HCT116 (cell line): Measurements from ENCODE around the gene BMPER. TPM values are rescaled to one million over a fixed set of nuclear protein-coding genes. Genes with fewer than 3 reads are reported as not detected.

Source experiments
- ATAC-seq: fragments of 200-7000 bp; cut with Tn5 transposase; 2 replicates; pipeline ENCODE4 v1.9.1; 2020; ENCODE audit warnings: mild to moderate bottlenecking, moderate library complexity
- BruUV-seq: library from RNA; stranded (reverse); fragments of 400-500 nt; replicated peaks from 2 replicates; lab custom pipeline; 2021; lab: Mats Ljungman, UMichigan
- CTCF ChIA-PET: fragments of 300-600 bp; sonication (Branson Sonifier 250); formaldehyde crosslinking; loops from one replicate; lab custom pipeline; 2021; ENCODE audit warnings: antibody characterized with exemption; lab: Charles Lee
- POLR2A ChIA-PET: fragments of 300-600, 350-600 bp; sonication (Branson Sonifier 250); formaldehyde crosslinking; loops from one replicate; lab custom pipeline; 2021; ENCODE audit warnings: antibody characterized with exemption; lab: Charles Lee
- RAD21 ChIA-PET, 2 experiments: fragments of 300-600 bp; sonication (Branson Sonifier 250); formaldehyde crosslinking; loops; one replicate each; lab custom pipeline; 2023; ENCODE audit warnings: low total read pairs in 2 of 2; ENCODE audit not compliant: uncharacterized antibody in 2 of 2, unreplicated experiment in 2 of 2, low non-redundant PET in 1 of 2; lab: Charles Lee
- DNase-seq: peaks from one replicate; pipeline ENCODE4 v3.0.0-alpha.2; 2010; ENCODE audit warnings: low read depth, low spot score
- H2AFZ ChIP-seq: fragments of 200-600 bp; shearing (Covaris generic), sonication (generic); 2 replicates; pipeline ENCODE4 v1.6.1; 2017; ENCODE audit warnings: low read depth, mixed run types, mixed read lengths, antibody characterized with exemption, low read length; ENCODE audit not compliant: poor library complexity, severe bottlenecking
- H3K27ac ChIP-seq: 2 replicates; pipeline ENCODE4 v1.5.1; 2012; ENCODE audit warnings: low read depth, low read length
- H3K27me3 ChIP-seq: fragments of 200-600 bp; sonication (generic); 2 replicates; pipeline ENCODE4 v1.6.1; 2016; ENCODE audit warnings: mixed run types, low read length, mixed read lengths; ENCODE audit not compliant: insufficient read depth
- H3K36me3 ChIP-seq, 2 experiments: fragments of 200-500 bp in 1 of 2; fragments of 200-600 bp in 1 of 2; sonication (Bioruptor generic) in 1 of 2; sonication (generic) in 1 of 2; 2 replicates each; pipeline versions ENCODE4 v1.5.1 to v1.6.1; 2014 to 2016; ENCODE audit warnings: low read length in 2 of 2, inconsistent platforms in 1 of 2, mixed read lengths in 1 of 2, mixed run types in 1 of 2; ENCODE audit not compliant: insufficient read depth in 2 of 2, control insufficient read depth in 1 of 2
- H3K4me1 ChIP-seq, 2 experiments: fragments of 200-600 bp in 1 of 2; sonication (generic) in 1 of 2; 2 replicates each; pipeline versions ENCODE4 v1.5.1 to v1.6.1; 2012 to 2017; ENCODE audit warnings: low read length in 2 of 2, inconsistent platforms in 1 of 2, mild to moderate bottlenecking in 1 of 2, mixed read lengths in 1 of 2, mixed run types in 1 of 2, moderate library complexity in 1 of 2; ENCODE audit not compliant: insufficient read depth in 2 of 2, control insufficient read depth in 1 of 2
- H3K4me2 ChIP-seq: fragments of 200-600 bp; sonication (generic); 2 replicates; pipeline ENCODE4 v1.6.1; 2017; ENCODE audit warnings: mixed run types, low read length, mixed read lengths
- H3K4me3 ChIP-seq, 2 experiments: fragments of 200-600 bp in 1 of 2; sonication (generic) in 1 of 2; replicated peaks in 1 of 2; 2 replicates each; pipeline ENCODE4 v1.5.1; 2011 to 2016; ENCODE audit warnings: low read length in 2 of 2, control low read depth in 1 of 2, low read depth in 1 of 2, mild to moderate bottlenecking in 1 of 2, mixed read lengths in 1 of 2, mixed run types in 1 of 2
- H3K79me2 ChIP-seq: fragments of 200-600 bp; sonication (generic); 2 replicates; pipeline ENCODE4 v1.6.1; 2017; ENCODE audit warnings: mild to moderate bottlenecking, mixed run types, low read length, moderate library complexity, mixed read lengths; ENCODE audit not compliant: insufficient read depth
- H3K9ac ChIP-seq: fragments of 200-600 bp; sonication (generic); 2 replicates; pipeline ENCODE4 v1.6.1; 2016; ENCODE audit warnings: low read length, mixed read lengths
- H3K9me2 ChIP-seq: fragments of 200-600 bp; sonication (generic), shearing (Covaris generic); 2 replicates; pipeline ENCODE4 v1.6.1; 2017; ENCODE audit warnings: mixed run types, mild to moderate bottlenecking, moderate library complexity; ENCODE audit not compliant: insufficient read depth
- H3K9me3 ChIP-seq, 2 experiments: fragments of 200-500 bp in 1 of 2; fragments of 200-600 bp in 1 of 2; sonication (Bioruptor generic) in 1 of 2; sonication (generic) in 1 of 2; 2 replicates each; pipeline ENCODE4 v1.6.1; 2014 to 2017; ENCODE audit warnings: low read length in 2 of 2, mixed read lengths in 2 of 2, inconsistent platforms in 1 of 2, low read depth in 1 of 2, mild to moderate bottlenecking in 1 of 2, mixed run types in 1 of 2, moderate library complexity in 1 of 2; ENCODE audit not compliant: control insufficient read depth in 1 of 2, insufficient read depth in 1 of 2
- H4K20me1 ChIP-seq: fragments of 200-600 bp; sonication (generic), shearing (Covaris generic); 2 replicates; pipeline ENCODE4 v1.6.1; 2017; ENCODE audit warnings: mixed run types, mild to moderate bottlenecking, moderate library complexity; ENCODE audit not compliant: insufficient read depth
- CBX3 ChIP-seq: IDR thresholded peaks from 2 replicates; pipeline ENCODE4 v1.6.1; 2012; ENCODE audit warnings: low read depth
- CEBPB ChIP-seq: IDR thresholded peaks from 2 replicates; pipeline ENCODE4 v1.6.1; 2012; ENCODE audit warnings: low read depth
- EGR1 ChIP-seq: IDR thresholded peaks from 2 replicates; pipeline ENCODE4 v1.6.1; 2012; ENCODE audit warnings: low read depth
- ELF1 ChIP-seq: IDR thresholded peaks from 2 replicates; pipeline ENCODE4 v1.6.1; 2012; ENCODE audit warnings: low read depth, borderline replicate concordance
- EZH2 ChIP-seq: fragments of 200-600 bp; sonication (generic); IDR thresholded peaks from 2 replicates; pipeline ENCODE4 v1.6.1; 2017; ENCODE audit warnings: antibody characterized with exemption, mixed run types
- EZH2phosphoT487 ChIP-seq: fragments of 200-600 bp; IDR thresholded peaks from 2 replicates; pipeline ENCODE4 v1.6.1; 2018; ENCODE audit warnings: antibody characterized with exemption, borderline replicate concordance
- FOSL1 ChIP-seq: IDR thresholded peaks from 2 replicates; pipeline ENCODE4 v1.6.1; 2012; ENCODE audit warnings: low read depth
- JUND ChIP-seq: IDR thresholded peaks from 2 replicates; pipeline ENCODE4 v1.6.1; 2012
- POLR2A ChIP-seq: IDR thresholded peaks from 2 replicates; pipeline ENCODE4 v1.7.0; 2011; ENCODE audit warnings: borderline replicate concordance; ENCODE audit not compliant: insufficient read depth, insufficient read length; ENCODE audit errors: extremely low read depth
- POLR2AphosphoS5 ChIP-seq: IDR thresholded peaks from 2 replicates; pipeline ENCODE4 v1.6.1; 2011; ENCODE audit warnings: mild to moderate bottlenecking, low read depth, low read length, moderate library complexity
- SIN3A ChIP-seq: IDR thresholded peaks from 2 replicates; pipeline ENCODE4 v1.6.1; 2012; ENCODE audit warnings: low read depth
- SP1 ChIP-seq: IDR thresholded peaks from 2 replicates; pipeline ENCODE4 v1.6.1; 2012; ENCODE audit warnings: low read depth
- SRF ChIP-seq: IDR thresholded peaks from 2 replicates; pipeline ENCODE4 v1.6.1; 2012; ENCODE audit warnings: low read depth
- TCF7L2 ChIP-seq: IDR thresholded peaks from 2 replicates; pipeline ENCODE4 v1.7.0; 2011; ENCODE audit warnings: borderline replicate concordance, inconsistent platforms; ENCODE audit not compliant: insufficient read depth, insufficient read length; ENCODE audit errors: extremely low read depth
- ZBTB33 ChIP-seq: IDR thresholded peaks from 2 replicates; pipeline ENCODE4 v1.6.1; 2011; ENCODE audit warnings: mild to moderate bottlenecking, low read length, moderate library complexity; ENCODE audit not compliant: insufficient replicate concordance; ENCODE audit errors: extremely low read depth
- ZFX ChIP-seq: fragments of 450-650 bp; IDR thresholded peaks from 2 replicates; pipeline ENCODE4 v1.6.1; 2017
- ZNF274 ChIP-seq: fragments of 200-500 bp; sonication (Bioruptor generic); IDR thresholded peaks from 2 replicates; pipeline ENCODE4 v1.6.1; 2014; ENCODE audit warnings: mild to moderate bottlenecking, low read depth, low read length, inconsistent platforms
- intact Hi-C: fragments of 100-400 bp; cut with micrococcal nuclease; formaldehyde crosslinking; loops from 2 replicates; pipeline ENCODE4 v1.10.0; 2022
- total RNA-seq: library from RNA; stranded (reverse); gene quantifications from one replicate; pipeline ENCODE4 v1.2.1, GENCODE V29; 2021; ENCODE audit not compliant: unreplicated experiment
- TF ChIP-seq, protein P1 (sequence below), 3 experiments: fragments of 200-600 bp in 1 of 3; sonication (generic) in 1 of 3; IDR thresholded peaks in 2 of 3; conservative IDR thresholded peaks in 1 of 3; 2 replicates each; pipeline ENCODE4 v1.5.1; 2012 to 2017; ENCODE audit warnings: low read depth in 2 of 3, low read length in 2 of 3, antibody characterized with exemption in 1 of 3, borderline replicate concordance in 1 of 3, control low read depth in 1 of 3, mild to moderate bottlenecking in 1 of 3, mixed read lengths in 1 of 3, mixed run types in 1 of 3, moderate library complexity in 1 of 3; ENCODE audit not compliant: insufficient read depth in 1 of 3
- TF ChIP-seq, protein P2 (sequence below): IDR thresholded peaks from 2 replicates; pipeline ENCODE4 v1.6.1; 2012
- TF ChIP-seq, protein P3 (sequence below): IDR thresholded peaks from 2 replicates; pipeline ENCODE4 v1.6.1; 2012; ENCODE audit warnings: low read depth

The BMPER gene
- total RNA-seq, 1 experiment from 2014 or later, result not detected

- Histone ChIP-seq H3K4me1 (no peaks in the 10 kb centered on the region; a peak in 1 of 4 replicates), H2AFZ (no peak overlapping the region), H3K9ac (no peak overlapping the region), H3K9me3 (no peaks in the 10 kb centered on the region), H3K4me3 (no peak overlapping the region), H3K36me3 (no peaks in the 10 kb centered on the region), H3K4me2 (no peak overlapping the region), H4K20me1 (no peaks in the 10 kb centered on the region), H3K9me2 (no peaks in the 10 kb centered on the region), H3K27me3 (no peaks in the 10 kb centered on the region), H3K79me2 (no peaks in the 10 kb centered on the region), H3K27ac (no peak overlapping the region)
- ChIA-PET RAD21 (no interaction called here), CTCF (interaction anchor here (1.2 kb wide), 1 partner anchor 14 kb away, joined by 4 read pairs; no protein-coding TSS in a partner anchor), POLR2A (no interaction called here)
- intact Hi-C loops, result no loop called here
- DNase-seq (no peak), ATAC-seq (no peak)
- BruUV-seq, result no TSS peak
- no peak for TF ChIP-seq CEBPB
- TF ChIP-seq ELF1, result no peak
- no peak for TF ChIP-seq ZBTB33
- no peak for TF ChIP-seq POLR2AphosphoS5
- TF ChIP-seq POLR2A, result no peak
- TF ChIP-seq SIN3A, result no peak
- TF ChIP-seq SRF, result no peak
- no peak for TF ChIP-seq TCF7L2
- TF ChIP-seq ZFX, result no peak
- TF ChIP-seq SP1, result no peak
- no peak for TF ChIP-seq FOSL1
- no peak for TF ChIP-seq JUND
- TF ChIP-seq ZNF274, result no peak
- TF ChIP-seq, protein P1, sequence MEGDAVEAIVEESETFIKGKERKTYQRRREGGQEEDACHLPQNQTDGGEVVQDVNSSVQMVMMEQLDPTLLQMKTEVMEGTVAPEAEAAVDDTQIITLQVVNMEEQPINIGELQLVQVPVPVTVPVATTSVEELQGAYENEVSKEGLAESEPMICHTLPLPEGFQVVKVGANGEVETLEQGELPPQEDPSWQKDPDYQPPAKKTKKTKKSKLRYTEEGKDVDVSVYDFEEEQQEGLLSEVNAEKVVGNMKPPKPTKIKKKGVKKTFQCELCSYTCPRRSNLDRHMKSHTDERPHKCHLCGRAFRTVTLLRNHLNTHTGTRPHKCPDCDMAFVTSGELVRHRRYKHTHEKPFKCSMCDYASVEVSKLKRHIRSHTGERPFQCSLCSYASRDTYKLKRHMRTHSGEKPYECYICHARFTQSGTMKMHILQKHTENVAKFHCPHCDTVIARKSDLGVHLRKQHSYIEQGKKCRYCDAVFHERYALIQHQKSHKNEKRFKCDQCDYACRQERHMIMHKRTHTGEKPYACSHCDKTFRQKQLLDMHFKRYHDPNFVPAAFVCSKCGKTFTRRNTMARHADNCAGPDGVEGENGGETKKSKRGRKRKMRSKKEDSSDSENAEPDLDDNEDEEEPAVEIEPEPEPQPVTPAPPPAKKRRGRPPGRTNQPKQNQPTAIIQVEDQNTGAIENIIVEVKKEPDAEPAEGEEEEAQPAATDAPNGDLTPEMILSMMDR (IDR thresholded peaks at IDR 0.05 in 2 of 3, conservative IDR thresholded peaks at IDR 0.05 in 1 of 3; ENCODE audit: borderline replicate concordance in 1 of 3, insufficient read depth in 1 of 3, low read depth in 2 of 3, low read length in 2 of 3), result no peak
- TF ChIP-seq, protein P2, sequence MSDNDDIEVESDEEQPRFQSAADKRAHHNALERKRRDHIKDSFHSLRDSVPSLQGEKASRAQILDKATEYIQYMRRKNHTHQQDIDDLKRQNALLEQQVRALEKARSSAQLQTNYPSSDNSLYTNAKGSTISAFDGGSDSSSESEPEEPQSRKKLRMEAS, result no peak
- no peak for TF ChIP-seq CBX3
- TF ChIP-seq, protein P3, sequence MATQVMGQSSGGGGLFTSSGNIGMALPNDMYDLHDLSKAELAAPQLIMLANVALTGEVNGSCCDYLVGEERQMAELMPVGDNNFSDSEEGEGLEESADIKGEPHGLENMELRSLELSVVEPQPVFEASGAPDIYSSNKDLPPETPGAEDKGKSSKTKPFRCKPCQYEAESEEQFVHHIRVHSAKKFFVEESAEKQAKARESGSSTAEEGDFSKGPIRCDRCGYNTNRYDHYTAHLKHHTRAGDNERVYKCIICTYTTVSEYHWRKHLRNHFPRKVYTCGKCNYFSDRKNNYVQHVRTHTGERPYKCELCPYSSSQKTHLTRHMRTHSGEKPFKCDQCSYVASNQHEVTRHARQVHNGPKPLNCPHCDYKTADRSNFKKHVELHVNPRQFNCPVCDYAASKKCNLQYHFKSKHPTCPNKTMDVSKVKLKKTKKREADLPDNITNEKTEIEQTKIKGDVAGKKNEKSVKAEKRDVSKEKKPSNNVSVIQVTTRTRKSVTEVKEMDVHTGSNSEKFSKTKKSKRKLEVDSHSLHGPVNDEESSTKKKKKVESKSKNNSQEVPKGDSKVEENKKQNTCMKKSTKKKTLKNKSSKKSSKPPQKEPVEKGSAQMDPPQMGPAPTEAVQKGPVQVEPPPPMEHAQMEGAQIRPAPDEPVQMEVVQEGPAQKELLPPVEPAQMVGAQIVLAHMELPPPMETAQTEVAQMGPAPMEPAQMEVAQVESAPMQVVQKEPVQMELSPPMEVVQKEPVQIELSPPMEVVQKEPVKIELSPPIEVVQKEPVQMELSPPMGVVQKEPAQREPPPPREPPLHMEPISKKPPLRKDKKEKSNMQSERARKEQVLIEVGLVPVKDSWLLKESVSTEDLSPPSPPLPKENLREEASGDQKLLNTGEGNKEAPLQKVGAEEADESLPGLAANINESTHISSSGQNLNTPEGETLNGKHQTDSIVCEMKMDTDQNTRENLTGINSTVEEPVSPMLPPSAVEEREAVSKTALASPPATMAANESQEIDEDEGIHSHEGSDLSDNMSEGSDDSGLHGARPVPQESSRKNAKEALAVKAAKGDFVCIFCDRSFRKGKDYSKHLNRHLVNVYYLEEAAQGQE, result no peak
- TF ChIP-seq EZH2, result no peak
- no peak for TF ChIP-seq EGR1
- TF ChIP-seq EZH2phosphoT487, result no peak
Observed at GRCh38 chr7:34073676-34074075, 168.3 kb downstream of the BMPER start.
